IMR-90 (cell line): ENCODE measurements around the gene HSPB7. TPM values are rescaled to one million over a fixed set of nuclear protein-coding genes. Genes with fewer than 3 reads are reported as not detected.

Experiments
- ATAC-seq: fragments of 200-7000 bp; cut with Tn5 transposase; 2 replicates; pipeline ENCODE4 v1.9.1; 2020; ENCODE audit warnings: low read depth, mild to moderate bottlenecking, moderate library complexity
- BruUV-seq: library from RNA; stranded (reverse); fragments of 400-500 nt; replicated peaks from 2 replicates; lab custom pipeline; 2021; lab: Mats Ljungman, UMichigan
- CTCF ChIA-PET: fragments of 300-600 bp; formaldehyde crosslinking; extraction: SDS; loops from one replicate; lab custom pipeline; 2021; ENCODE audit warnings: antibody characterized with exemption; lab: Yijun Ruan, JAX
- POLR2A ChIA-PET: fragments of 300-600 bp; sonication (Branson Sonifier 250); formaldehyde crosslinking; loops from one replicate; lab custom pipeline; 2022; ENCODE audit warnings: antibody characterized with exemption; ENCODE audit not compliant: unreplicated experiment; lab: Charles Lee
- DNase-seq: peaks from one replicate; pipeline ENCODE4 v3.0.0; 2013
- H2AFZ ChIP-seq: replicated peaks from 2 replicates; pipeline ENCODE3; 2013; ENCODE audit warnings: low read length, mild to moderate bottlenecking; ENCODE audit not compliant: poor library complexity
- H2AK5ac ChIP-seq: 2 replicates; pipeline ENCODE4 v1.6.1; 2013; ENCODE audit warnings: low read depth, low read length, inconsistent platforms
- H2AK9ac ChIP-seq: replicated peaks from 2 replicates; pipeline ENCODE3; 2013; ENCODE audit warnings: mild to moderate bottlenecking, low read depth, low read length, moderate library complexity; ENCODE audit not compliant: poor library complexity
- H2BK120ac ChIP-seq: 2 replicates; pipeline ENCODE4 v1.6.1; 2013; ENCODE audit warnings: low read depth, low read length, inconsistent platforms
- H2BK15ac ChIP-seq: 3 replicates; pipeline ENCODE4 v1.6.1; 2013; ENCODE audit warnings: low read depth, low read length, inconsistent platforms
- H2BK20ac ChIP-seq: 2 replicates; pipeline ENCODE4 v1.6.1; 2013; ENCODE audit warnings: low read depth, mild to moderate bottlenecking, inconsistent platforms, low read length, moderate library complexity
- H2BK5ac ChIP-seq: 2 replicates; pipeline ENCODE4 v1.6.1; 2013; ENCODE audit warnings: mild to moderate bottlenecking, low read depth, low read length, inconsistent platforms; ENCODE audit not compliant: poor library complexity, severe bottlenecking
- H3K14ac ChIP-seq: replicated peaks from 2 replicates; pipeline ENCODE4 v1.6.1; 2013; ENCODE audit warnings: low read depth, low read length, inconsistent platforms
- H3K18ac ChIP-seq: 2 replicates; pipeline ENCODE4 v1.6.1; 2013; ENCODE audit warnings: low read depth, low read length, control low read depth
- H3K23ac ChIP-seq: 2 replicates; pipeline ENCODE4 v1.6.1; 2013; ENCODE audit warnings: low read depth, low read length, inconsistent platforms
- H3K27ac ChIP-seq: 2 replicates; pipeline ENCODE4 v1.5.1; 2013; ENCODE audit warnings: mild to moderate bottlenecking, control low read depth, low read length; ENCODE audit not compliant: insufficient read depth
- H3K27me3 ChIP-seq: 2 replicates; pipeline ENCODE4 v1.6.1; 2013; ENCODE audit warnings: low read length; ENCODE audit not compliant: control insufficient read depth, insufficient read depth
- H3K36me3 ChIP-seq: 2 replicates; pipeline ENCODE4 v1.6.1; 2013; ENCODE audit warnings: low read length, mixed read lengths; ENCODE audit not compliant: control insufficient read depth, insufficient read depth
- H3K4ac ChIP-seq: 2 replicates; pipeline ENCODE4 v1.6.1; 2013; ENCODE audit warnings: low read depth, low read length, inconsistent platforms
- H3K4me1 ChIP-seq: 2 replicates; pipeline ENCODE4 v1.6.1; 2013; ENCODE audit warnings: low read length, mixed read lengths; ENCODE audit not compliant: control insufficient read depth, insufficient read depth
- H3K4me2 ChIP-seq: 2 replicates; pipeline ENCODE4 v1.6.1; 2013; ENCODE audit warnings: low read depth, mild to moderate bottlenecking, control low read depth, low read length, moderate library complexity
- H3K4me3 ChIP-seq: 2 replicates; pipeline ENCODE4 v1.5.1; 2013; ENCODE audit warnings: low read depth, mild to moderate bottlenecking, control low read depth, low read length, moderate library complexity; ENCODE audit not compliant: insufficient read depth
- H3K56ac ChIP-seq: 2 replicates; pipeline ENCODE4 v1.6.1; 2013; ENCODE audit warnings: low read length, inconsistent platforms; ENCODE audit not compliant: insufficient read depth; ENCODE audit errors: extremely low read depth
- H3K79me1 ChIP-seq, 2 experiments: 2 replicates each; pipeline ENCODE4 v1.6.1; 2013; ENCODE audit warnings: low read length in 2 of 2, inconsistent platforms in 1 of 2, low read depth in 1 of 2
- H3K9ac ChIP-seq: 2 replicates; pipeline ENCODE4 v1.6.1; 2013; ENCODE audit warnings: low read depth, low read length, control low read depth
- H3K9me1 ChIP-seq: 2 replicates; pipeline ENCODE4 v1.6.1; 2013; ENCODE audit warnings: low read length, inconsistent platforms; ENCODE audit not compliant: insufficient read depth
- H3K9me3 ChIP-seq: 2 replicates; pipeline ENCODE4 v1.6.1; 2013; ENCODE audit warnings: low read length; ENCODE audit not compliant: control insufficient read depth, insufficient read depth
- H4K20me1 ChIP-seq: 2 replicates; pipeline ENCODE4 v1.6.1; 2013; ENCODE audit warnings: low read length, inconsistent platforms; ENCODE audit not compliant: insufficient read depth
- H4K5ac ChIP-seq: 2 replicates; pipeline ENCODE4 v1.6.1; 2013; ENCODE audit warnings: mild to moderate bottlenecking, low read depth, low read length, control low read depth
- H4K8ac ChIP-seq, 2 experiments: 2 replicates each; pipeline ENCODE4 v1.6.1; 2013; ENCODE audit warnings: low read depth in 2 of 2, low read length in 2 of 2, control low read depth in 1 of 2, inconsistent platforms in 1 of 2
- H4K91ac ChIP-seq: 2 replicates; pipeline ENCODE4 v1.6.1; 2013; ENCODE audit warnings: low read depth, low read length, inconsistent platforms; ENCODE audit not compliant: insufficient read depth
- BHLHE40 ChIP-seq: fragments of 150-350 bp; IDR thresholded peaks from 2 replicates; pipeline ENCODE4 v1.6.1; 2016; ENCODE audit warnings: mild to moderate bottlenecking, low read depth, low read length
- CEBPB ChIP-seq: IDR thresholded peaks from 2 replicates; pipeline ENCODE4 v1.6.1; 2012; ENCODE audit warnings: low read depth, low read length, improper control_type of control experiment
- CHD1 ChIP-seq: IDR thresholded peaks from 2 replicates; pipeline ENCODE4 v1.6.1; 2012; ENCODE audit warnings: low read depth, low read length, improper control_type of control experiment
- CTCF ChIP-seq: conservative IDR thresholded peaks from 2 replicates; pipeline ENCODE4 v1.5.1; 2012; ENCODE audit warnings: mild to moderate bottlenecking, low read depth, low read length, improper control_type of control experiment
- ELK1 ChIP-seq: fragments of 150-350 bp; IDR thresholded peaks from 2 replicates; pipeline ENCODE4 v1.6.1; 2016; ENCODE audit warnings: low read depth, mild to moderate bottlenecking, low read length, moderate library complexity, borderline replicate concordance
- FOS ChIP-seq: fragments of 150-350 bp; IDR thresholded peaks from 2 replicates; pipeline ENCODE4 v1.6.1; 2016; ENCODE audit warnings: low read depth, low read length
- MAFK ChIP-seq: IDR thresholded peaks from 2 replicates; pipeline ENCODE4 v1.6.1; 2012; ENCODE audit warnings: low read depth, low read length, improper control_type of control experiment
- MAZ ChIP-seq: IDR thresholded peaks from 2 replicates; pipeline ENCODE4 v1.6.1; 2012; ENCODE audit warnings: low read depth, mild to moderate bottlenecking, low read length, improper control_type of control experiment, moderate library complexity, borderline replicate concordance
- MXI1 ChIP-seq: IDR thresholded peaks from 2 replicates; pipeline ENCODE4 v1.6.1; 2012; ENCODE audit warnings: low read depth, mild to moderate bottlenecking, low read length, moderate library complexity, borderline replicate concordance
- NFE2L2 ChIP-seq: fragments of 150-350 bp; IDR thresholded peaks from 2 replicates; pipeline ENCODE4 v1.6.1; 2016; ENCODE audit warnings: low read depth, mild to moderate bottlenecking, low read length
- POLR2A ChIP-seq: IDR thresholded peaks from 2 replicates; pipeline ENCODE4 v1.6.1; 2012; ENCODE audit warnings: mild to moderate bottlenecking, low read depth, low read length
- RAD21 ChIP-seq: IDR thresholded peaks from 2 replicates; pipeline ENCODE4 v1.6.1; 2012; ENCODE audit warnings: low read length, improper control_type of control experiment
- RCOR1 ChIP-seq: IDR thresholded peaks from 2 replicates; pipeline ENCODE4 v1.6.1; 2012; ENCODE audit warnings: mild to moderate bottlenecking, low read length, improper control_type of control experiment; ENCODE audit not compliant: insufficient replicate concordance
- RFX5 ChIP-seq: IDR thresholded peaks from 2 replicates; pipeline ENCODE4 v1.8.0; 2012; ENCODE audit warnings: low read depth, mild to moderate bottlenecking, low read length, moderate library complexity
- SMC3 ChIP-seq: fragments of 150-350 bp; IDR thresholded peaks from 2 replicates; pipeline ENCODE4 v1.6.1; 2016; ENCODE audit warnings: low read depth, mild to moderate bottlenecking, antibody characterized with exemption, low read length, moderate library complexity
- USF2 ChIP-seq: fragments of 150-350 bp; IDR thresholded peaks from 2 replicates; pipeline ENCODE4 v1.6.1; 2017; ENCODE audit warnings: mild to moderate bottlenecking, antibody characterized with exemption, low read length, low read depth
- WGBS, 2 experiments: methylation state at CpG; one replicate each; pipeline versions ENCODE4 v1.1.5 to v1.1.7; 2013; ENCODE audit warnings: missing lambda C conversion rate in 2 of 2; ENCODE audit not compliant: insufficient read length in 1 of 2; ENCODE audit errors: extremely low coverage in 2 of 2; 5-methylcytosine and 5-hydroxymethylcytosine counted together
- dilution Hi-C: fragments of 300-500 bp; cut with HindIII; formaldehyde crosslinking; loops from one replicate; pipeline ENCODE4 v1.14.3; 2018; ENCODE audit warnings: low sequenced_read_pairs; ENCODE audit not compliant: unreplicated experiment
- in situ Hi-C: fragments of 300-500 bp; cut with MboI; formaldehyde crosslinking; loops from 3 replicates; pipeline ENCODE4 v1.14.3; 2019; ENCODE audit warnings: low sequenced_read_pairs, inconsistent platforms, mixed read lengths
- intact Hi-C: fragments of 100-400 bp; cut with micrococcal nuclease; formaldehyde crosslinking; loops from 2 replicates; pipeline ENCODE4 v1.10.0; 2022
- polyA plus RNA-seq, 3 experiments: library from polyadenylated mRNA; depleted of rRNA; stranded (reverse); fragments of >200 nt; gene quantifications; 2 replicates each; pipeline ENCODE4 v1.2.3, GENCODE V29; 2012; ENCODE audit warnings: low replicate concordance in 1 of 3
- total RNA-seq: library from RNA; depleted of rRNA; stranded (reverse); fragments of >200 nt; gene quantifications from 2 replicates; pipeline ENCODE4 v1.2.3, GENCODE V29; 2012

HSPB7 gene
- total and polyA plus RNA-seq, 2 of the 4 experiments (the other 2 are of a cell fraction): 0.54 to 3.0 TPM

GRCh38 chr1:15969321-15969880, 48.4 kb downstream of the HSPB7 start:
- TF ChIP-seq ELK1: no peak
- no peak for TF ChIP-seq CEBPB
- TF ChIP-seq BHLHE40: no peak
- no peak for TF ChIP-seq NFE2L2
- TF ChIP-seq RCOR1: no peak
- TF ChIP-seq SMC3: no peak
- no peak for TF ChIP-seq USF2
- TF ChIP-seq RAD21: no peak
- no peak for TF ChIP-seq MAFK
- no peak for TF ChIP-seq CHD1
- no peak for TF ChIP-seq MAZ
- no peak for TF ChIP-seq CTCF
- TF ChIP-seq FOS: no peak
- TF ChIP-seq MXI1: no peak
- TF ChIP-seq POLR2A: no peak
- no peak for TF ChIP-seq RFX5
- in situ Hi-C loops: no loop called here
- peaks cover 26% of the 10 kb centered on the region; the same call in 1 of the 2 replicates for H4K20me1 ChIP-seq
- no peak overlapping the region for H3K9ac ChIP-seq
- H3K9me1 ChIP-seq: peaks cover 25% of the 10 kb centered on the region
- H2BK15ac ChIP-seq: no peak overlapping the region
- no peak for ATAC-seq
- no peak overlapping the region for H3K4me3 ChIP-seq
- no peak for DNase-seq
- no peak overlapping the region for H3K4ac ChIP-seq
- CTCF ChIA-PET: no interaction called here
- no peak overlapping the region for H2AFZ ChIP-seq
- no peak overlapping the region for H3K18ac ChIP-seq
- no peak overlapping the region for H4K8ac ChIP-seq
- H3K27me3 ChIP-seq: no peaks in the 10 kb centered on the region
- peaks cover 14% of the 10 kb centered on the region for H3K4me1 ChIP-seq
- H4K5ac ChIP-seq: no peak overlapping the region
- H3K14ac ChIP-seq: no peak overlapping the region
- dilution Hi-C loops: no loop called here
- H2BK5ac ChIP-seq: no peak overlapping the region
- H3K27ac ChIP-seq: no peak overlapping the region
- H2AK9ac ChIP-seq: no peak overlapping the region
- 100% methylated on average over 6 of the region's 13 CpGs; no CpG with 5 or more reads in 1 of the 2 experiments for WGBS, 2 experiments
- H4K91ac ChIP-seq: no peak overlapping the region
- H3K23ac ChIP-seq: no peak overlapping the region
- intact Hi-C loops: no loop called here
- no peak overlapping the region for H3K56ac ChIP-seq
- H2BK120ac ChIP-seq: no peak overlapping the region
- no peak overlapping the region for H2AK5ac ChIP-seq
- POLR2A ChIA-PET: no interaction called here
- H3K9me3 ChIP-seq: no peaks in the 10 kb centered on the region; the same call in 1 of the 2 replicates
- H3K36me3 ChIP-seq: peaks cover 30% of the 10 kb centered on the region
- peaks cover 38 to 82% of the 10 kb centered on the region in 2 experiments for H3K79me1 ChIP-seq
- no peak overlapping the region for H2BK20ac ChIP-seq
- H3K4me2 ChIP-seq: no peak overlapping the region
- BruUV-seq: no TSS peak
